Neutrophil (primary cell): ENCODE measurements around the gene PLSCR1.

ENCODE experiments used
- H3K27ac ChIP-seq: fragments of 200-600 bp; sonication (generic); 2 replicates; pipeline ENCODE4 v1.5.1; 2016; ENCODE audit warnings: mild to moderate bottlenecking, moderate library complexity
- H3K27me3 ChIP-seq: fragments of 200-600 bp; sonication (generic); 2 replicates; pipeline ENCODE4 v1.6.0; 2016; ENCODE audit warnings: mild to moderate bottlenecking
- H3K36me3 ChIP-seq: fragments of 200-600 bp; sonication (generic); 2 replicates; pipeline ENCODE4 v1.5.1; 2017
- H3K4me1 ChIP-seq, 2 experiments: fragments of 200-600 bp in 1 of 2; sonication (generic) in 1 of 2; 1 replicate in 1 of 2; 2 replicates in 1 of 2; pipeline versions ENCODE4 v1.5.1 to v1.6.1; 2013 to 2016; ENCODE audit warnings: low read depth in 1 of 2, low read length in 1 of 2, mild to moderate bottlenecking in 1 of 2, moderate library complexity in 1 of 2; ENCODE audit not compliant: control insufficient read depth in 1 of 2, insufficient read depth in 1 of 2
- H3K4me3 ChIP-seq, 2 experiments: fragments of 200-600 bp in 1 of 2; sonication (generic) in 1 of 2; 1 replicate in 1 of 2; 2 replicates in 1 of 2; pipeline ENCODE4 v1.5.1; 2013 to 2016; ENCODE audit warnings: low read depth in 1 of 2, low read length in 1 of 2, mild to moderate bottlenecking in 1 of 2, moderate library complexity in 1 of 2
- H3K9me3 ChIP-seq: fragments of 200-600 bp; sonication (generic); 2 replicates; pipeline ENCODE4 v1.5.1; 2016
- TF ChIP-seq, protein P1 (sequence below): fragments of 200-600 bp; sonication (generic); IDR thresholded peaks from 2 replicates; pipeline ENCODE4 v1.5.1; 2016; ENCODE audit warnings: antibody characterized with exemption

The PLSCR1 gene

DNA sequence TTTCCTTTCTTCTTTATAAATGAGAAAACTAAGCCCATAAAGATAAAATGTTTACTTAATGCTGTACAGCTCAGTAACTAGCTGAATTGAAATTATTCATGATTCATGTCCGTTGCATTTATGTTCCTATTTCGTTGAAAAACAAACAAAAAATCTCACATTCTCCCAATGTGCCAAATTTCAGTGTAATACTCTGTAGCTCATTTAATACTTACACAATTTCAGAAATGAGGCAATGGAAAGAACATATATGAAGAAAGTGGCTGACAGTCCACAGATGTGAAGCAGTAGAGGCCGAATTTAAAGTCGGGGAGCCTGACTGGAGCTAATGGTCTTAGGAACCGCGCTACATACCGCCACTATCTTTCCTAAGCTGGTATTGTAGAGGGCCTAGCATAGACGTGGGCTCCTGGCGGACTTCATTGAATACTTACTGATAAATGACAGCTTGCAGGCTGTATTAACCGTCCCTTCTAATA is 75.7 kb downstream of the PLSCR1 start:
- Histone ChIP-seq H3K36me3 (no peaks in the 10 kb centered on the region), H3K4me1 (peaks cover 2 to 4% of the 10 kb centered on the region in 2 experiments), H3K4me3 (peak overlapping the region; percentile 83 to 85), H3K27me3 (no peaks in the 10 kb centered on the region), H3K27ac (no peak overlapping the region), H3K9me3 (no peaks in the 10 kb centered on the region)
- TF ChIP-seq, protein P1, sequence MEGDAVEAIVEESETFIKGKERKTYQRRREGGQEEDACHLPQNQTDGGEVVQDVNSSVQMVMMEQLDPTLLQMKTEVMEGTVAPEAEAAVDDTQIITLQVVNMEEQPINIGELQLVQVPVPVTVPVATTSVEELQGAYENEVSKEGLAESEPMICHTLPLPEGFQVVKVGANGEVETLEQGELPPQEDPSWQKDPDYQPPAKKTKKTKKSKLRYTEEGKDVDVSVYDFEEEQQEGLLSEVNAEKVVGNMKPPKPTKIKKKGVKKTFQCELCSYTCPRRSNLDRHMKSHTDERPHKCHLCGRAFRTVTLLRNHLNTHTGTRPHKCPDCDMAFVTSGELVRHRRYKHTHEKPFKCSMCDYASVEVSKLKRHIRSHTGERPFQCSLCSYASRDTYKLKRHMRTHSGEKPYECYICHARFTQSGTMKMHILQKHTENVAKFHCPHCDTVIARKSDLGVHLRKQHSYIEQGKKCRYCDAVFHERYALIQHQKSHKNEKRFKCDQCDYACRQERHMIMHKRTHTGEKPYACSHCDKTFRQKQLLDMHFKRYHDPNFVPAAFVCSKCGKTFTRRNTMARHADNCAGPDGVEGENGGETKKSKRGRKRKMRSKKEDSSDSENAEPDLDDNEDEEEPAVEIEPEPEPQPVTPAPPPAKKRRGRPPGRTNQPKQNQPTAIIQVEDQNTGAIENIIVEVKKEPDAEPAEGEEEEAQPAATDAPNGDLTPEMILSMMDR: no peak

DNA sequence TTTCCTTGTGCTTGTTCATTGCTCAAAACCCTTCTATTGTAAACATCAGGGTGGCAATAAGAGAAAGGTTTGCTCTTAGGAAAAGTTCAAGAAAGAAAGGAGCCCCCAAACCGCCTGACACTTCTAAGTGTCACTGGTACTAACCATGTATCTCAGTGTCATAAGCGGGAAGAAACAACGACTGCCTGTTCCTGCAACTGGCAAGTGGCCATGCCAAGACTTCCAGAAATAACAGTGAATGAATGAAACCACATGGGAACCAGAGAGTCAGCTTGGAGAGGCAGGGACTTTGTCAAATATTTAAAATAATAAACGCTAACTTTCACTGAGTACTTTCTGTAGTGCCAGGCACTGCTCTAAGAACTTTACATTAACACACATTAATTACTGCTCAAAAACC is 76.2 kb downstream of the PLSCR1 start:
- H3K27me3 ChIP-seq: no peaks in the 10 kb centered on the region
- TF ChIP-seq, protein P1: no peak
- no peak overlapping the region for H3K4me3 ChIP-seq
- peaks cover 2 to 4% of the 10 kb centered on the region in 2 experiments for H3K4me1 ChIP-seq
- H3K27ac ChIP-seq: no peak overlapping the region
- no peaks in the 10 kb centered on the region for H3K36me3 ChIP-seq
- H3K9me3 ChIP-seq: no peaks in the 10 kb centered on the region

DNA sequence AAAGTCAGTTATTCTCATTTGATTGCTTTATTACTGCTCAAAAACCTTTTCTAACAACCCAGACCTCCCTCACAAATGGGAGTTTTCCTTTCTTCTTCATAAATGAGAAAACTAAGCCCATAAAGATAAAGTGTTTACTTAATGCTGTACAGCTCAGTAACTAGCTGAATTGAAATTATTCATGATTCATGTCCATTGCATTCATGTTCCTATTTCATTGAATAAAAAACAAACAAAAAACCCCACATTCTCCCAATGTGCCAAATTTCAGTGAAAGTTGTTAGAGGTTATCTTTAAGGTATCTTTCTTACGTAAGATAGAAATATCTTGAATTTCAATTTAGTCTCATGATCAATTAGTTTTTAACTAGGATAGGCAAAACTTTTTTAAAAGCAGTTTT is 77.8 kb downstream of the PLSCR1 start:
- TF ChIP-seq, protein P1: no peak
- Histone ChIP-seq H3K4me3 (no peak overlapping the region), H3K9me3 (no peaks in the 10 kb centered on the region), H3K27me3 (no peaks in the 10 kb centered on the region), H3K4me1 (peaks cover 0 to 4% of the 10 kb centered on the region in 2 experiments), H3K27ac (no peak overlapping the region), H3K36me3 (no peaks in the 10 kb centered on the region)

DNA sequence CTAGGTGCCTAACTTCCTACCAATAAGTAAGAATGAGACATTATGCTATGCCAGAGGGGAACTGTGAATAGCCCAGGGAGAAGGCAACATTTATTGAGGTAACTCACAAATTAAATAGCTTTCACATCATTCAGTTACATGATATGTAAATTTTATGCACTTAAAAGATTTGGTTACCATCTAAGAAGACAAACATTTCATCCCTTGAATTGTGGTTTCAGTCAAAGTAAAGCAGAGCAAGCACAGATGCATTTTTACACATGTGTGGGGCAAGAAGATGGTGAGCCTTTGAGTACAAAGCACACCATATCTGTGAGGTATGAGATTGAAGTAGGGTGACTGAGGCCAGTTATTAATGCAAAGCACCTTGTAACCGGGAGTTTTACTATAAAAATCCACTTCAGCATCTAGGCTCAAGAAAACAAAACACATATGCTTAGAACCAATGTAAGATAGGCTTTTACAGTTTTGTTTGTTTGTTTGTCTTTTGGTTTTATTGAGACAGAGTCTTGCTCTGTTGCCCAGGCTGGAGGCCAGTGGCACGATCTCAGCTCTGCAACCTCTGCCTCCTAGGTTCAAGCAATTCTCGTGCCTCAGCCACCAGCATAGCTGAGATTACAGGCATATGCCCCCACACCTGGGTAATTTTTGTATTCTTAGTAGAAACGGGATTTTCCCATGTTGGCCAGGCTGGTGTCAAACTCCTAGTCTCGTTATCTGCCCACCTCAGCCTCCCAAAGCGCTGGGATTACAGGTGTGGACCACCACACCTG is 78.5 kb downstream of the PLSCR1 start:
- Histone ChIP-seq H3K9me3 (no peaks in the 10 kb centered on the region), H3K27ac (no peak overlapping the region), H3K4me3 (no peak overlapping the region), H3K27me3 (no peaks in the 10 kb centered on the region), H3K4me1 (peaks cover 0 to 4% of the 10 kb centered on the region in 2 experiments), H3K36me3 (no peaks in the 10 kb centered on the region)
- TF ChIP-seq, protein P1: no peak
